Measurements from ENCODE around the gene BCL11B.

DNA sequence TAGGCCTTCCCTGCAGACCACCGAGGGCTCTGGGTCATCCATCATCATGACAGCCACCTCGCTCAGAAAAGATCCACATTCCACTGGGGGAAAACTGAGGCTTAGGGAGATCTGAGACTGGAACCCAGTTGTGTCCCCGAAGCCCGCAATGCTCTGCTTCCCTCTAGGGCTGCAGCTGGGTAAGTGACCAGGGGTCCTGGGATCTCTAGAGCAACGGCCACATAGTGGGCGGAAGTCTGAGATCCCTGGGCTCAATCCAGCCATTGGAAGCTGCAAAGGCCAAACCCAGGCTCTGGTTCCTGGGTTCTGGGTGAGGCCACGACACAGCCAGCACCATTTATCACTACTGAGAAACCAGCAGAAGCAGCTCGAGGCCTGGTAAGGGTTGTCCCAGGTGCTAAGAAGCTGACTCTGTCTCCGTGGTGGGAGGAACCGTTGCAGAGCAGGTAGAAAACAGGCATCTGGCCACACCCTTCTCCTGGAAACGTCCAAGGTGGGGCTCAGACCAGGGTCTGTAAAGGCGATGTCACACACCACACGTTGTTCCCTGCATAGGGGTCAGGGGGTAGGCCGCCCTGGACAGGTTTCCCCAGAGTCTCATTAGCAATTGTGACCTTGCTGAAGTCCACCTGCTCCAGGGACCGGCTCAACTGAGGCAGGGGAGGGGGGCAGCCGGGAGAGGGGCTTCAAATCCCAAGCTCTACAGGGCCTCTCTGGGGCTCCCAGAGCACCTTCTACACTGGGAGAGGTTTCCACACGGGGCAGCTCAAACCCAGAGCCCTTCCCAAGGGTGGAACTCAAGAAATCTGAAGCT is 38.6 kb downstream of the BCL11B start:
- no peak for TF ChIP-seq EZH2 (IDR thresholded peaks at IDR 0.05; ENCODE audit: low read length, missing control alignments)
- TF ChIP-seq, protein P1, sequence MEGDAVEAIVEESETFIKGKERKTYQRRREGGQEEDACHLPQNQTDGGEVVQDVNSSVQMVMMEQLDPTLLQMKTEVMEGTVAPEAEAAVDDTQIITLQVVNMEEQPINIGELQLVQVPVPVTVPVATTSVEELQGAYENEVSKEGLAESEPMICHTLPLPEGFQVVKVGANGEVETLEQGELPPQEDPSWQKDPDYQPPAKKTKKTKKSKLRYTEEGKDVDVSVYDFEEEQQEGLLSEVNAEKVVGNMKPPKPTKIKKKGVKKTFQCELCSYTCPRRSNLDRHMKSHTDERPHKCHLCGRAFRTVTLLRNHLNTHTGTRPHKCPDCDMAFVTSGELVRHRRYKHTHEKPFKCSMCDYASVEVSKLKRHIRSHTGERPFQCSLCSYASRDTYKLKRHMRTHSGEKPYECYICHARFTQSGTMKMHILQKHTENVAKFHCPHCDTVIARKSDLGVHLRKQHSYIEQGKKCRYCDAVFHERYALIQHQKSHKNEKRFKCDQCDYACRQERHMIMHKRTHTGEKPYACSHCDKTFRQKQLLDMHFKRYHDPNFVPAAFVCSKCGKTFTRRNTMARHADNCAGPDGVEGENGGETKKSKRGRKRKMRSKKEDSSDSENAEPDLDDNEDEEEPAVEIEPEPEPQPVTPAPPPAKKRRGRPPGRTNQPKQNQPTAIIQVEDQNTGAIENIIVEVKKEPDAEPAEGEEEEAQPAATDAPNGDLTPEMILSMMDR (conservative IDR thresholded peaks at IDR 0.05 in 1 of 2, IDR thresholded peaks at IDR 0.05 in 1 of 2; ENCODE audit: low read depth in 1 of 2, low read length in 2 of 2) = no peak
